Activated naive CD8-positive, alpha-beta T cell treated with anti-CD3 and anti-CD28 coated beads for 36 hours (primary cell): ENCODE measurements around the gene MFSD6. TPM values are rescaled to one million over a fixed set of nuclear protein-coding genes. Genes with fewer than 3 reads are reported as not detected.
"Not testable (repeated sequence)": the region's sequence is repeated elsewhere in the genome, so short reads cannot be mapped to it uniquely, and the experiment has no call there.

Experiments
- DNase-seq: peaks from one replicate; pipeline ENCODE4 v3.0.0; 2021
- H3K27ac Mint-ChIP-seq: one replicate; pipeline ENCODE4 v1.8.0; 2022; ENCODE audit warnings: mild to moderate bottlenecking, moderate library complexity, mixed read lengths
- H3K27me3 Mint-ChIP-seq: one replicate; pipeline ENCODE4 v1.8.0; 2022; ENCODE audit warnings: mild to moderate bottlenecking, mixed read lengths
- H3K36me3 Mint-ChIP-seq: one replicate; pipeline ENCODE4 v1.8.0; 2021; ENCODE audit warnings: mild to moderate bottlenecking, mixed read lengths
- H3K4me1 Mint-ChIP-seq: one replicate; pipeline ENCODE4 v1.8.0; 2021; ENCODE audit warnings: mixed read lengths
- H3K4me3 Mint-ChIP-seq: one replicate; pipeline ENCODE4 v1.8.0; 2022; ENCODE audit warnings: mild to moderate bottlenecking, moderate library complexity, mixed read lengths
- H3K9me3 Mint-ChIP-seq: one replicate; pipeline ENCODE4 v1.8.0; 2022; ENCODE audit warnings: mixed read lengths
- total RNA-seq, 2 experiments: library from RNA; stranded (reverse); gene quantifications; one replicate each; pipeline ENCODE4 v1.2.3, GENCODE V29; 2021

The MFSD6 gene
- total RNA-seq, 2 experiments from 2014 or later, result 45.6 to 51.1 TPM

DNA sequence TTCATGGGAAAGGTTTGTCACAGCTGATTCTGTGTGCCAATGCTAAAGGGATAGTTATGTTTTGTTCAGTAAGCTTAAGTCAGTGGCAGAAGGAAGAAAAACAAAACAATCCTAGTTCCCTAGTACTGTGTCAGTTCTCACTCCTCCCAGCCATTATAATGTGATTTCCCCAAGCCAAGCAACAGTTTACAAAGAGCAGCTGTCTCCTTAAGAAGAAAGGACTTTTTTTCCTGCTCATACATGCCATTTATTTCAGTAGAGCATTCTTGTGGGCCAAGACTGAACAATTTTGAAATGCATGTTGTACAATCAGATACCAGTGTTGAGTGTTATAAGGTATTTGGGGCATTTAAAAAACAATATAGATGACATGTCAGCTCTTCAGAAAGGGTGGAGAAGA, 74.3 kb downstream of the MFSD6 start:
- Mint-ChIP-seq H3K36me3 (peaks cover 38% of the 10 kb centered on the region), H3K4me3 (no peak overlapping the region), H3K4me1 (peaks cover 22% of the 10 kb centered on the region), H3K27me3 (no peaks in the 10 kb centered on the region), H3K27ac (no peak overlapping the region), H3K9me3 (peaks cover 2% of the 10 kb centered on the region)
- DNase-seq, result no peak

DNA sequence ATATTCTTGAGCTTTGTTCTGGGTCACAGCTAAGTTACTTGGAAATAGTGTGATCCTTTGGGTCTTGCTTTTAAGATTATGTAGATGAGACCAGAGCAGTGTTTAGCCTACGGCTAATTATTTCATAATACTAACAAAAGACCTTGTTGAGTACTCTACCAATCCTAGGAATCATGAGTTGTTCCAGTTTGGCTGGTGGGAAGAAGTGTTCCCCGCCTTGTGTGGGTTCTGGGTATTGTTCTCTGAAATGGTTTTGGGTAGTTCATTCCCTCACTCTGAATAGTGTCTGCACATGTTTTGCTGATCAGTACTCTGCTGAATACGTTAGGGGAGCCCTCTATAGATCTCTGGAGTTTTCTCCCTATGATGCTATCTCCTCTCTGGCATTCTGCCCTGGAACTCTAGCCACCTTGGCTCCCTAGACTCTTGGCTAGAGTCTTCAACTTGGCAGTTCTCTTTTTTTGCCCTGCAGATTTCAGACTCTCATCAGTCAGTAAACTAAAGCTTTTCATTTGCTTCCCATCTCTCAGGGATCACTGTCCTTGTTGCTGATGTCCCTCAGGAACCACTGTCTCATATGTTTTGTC, 78.0 kb downstream of the MFSD6 start:
- Mint-ChIP-seq H3K4me3 (no peak overlapping the region), H3K27ac (no peak overlapping the region), H3K36me3 (peaks cover 62% of the 10 kb centered on the region), H3K27me3 (no peaks in the 10 kb centered on the region), H3K4me1 (peaks cover 30% of the 10 kb centered on the region), H3K9me3 (peaks cover 2% of the 10 kb centered on the region)
- no peak for DNase-seq

DNA sequence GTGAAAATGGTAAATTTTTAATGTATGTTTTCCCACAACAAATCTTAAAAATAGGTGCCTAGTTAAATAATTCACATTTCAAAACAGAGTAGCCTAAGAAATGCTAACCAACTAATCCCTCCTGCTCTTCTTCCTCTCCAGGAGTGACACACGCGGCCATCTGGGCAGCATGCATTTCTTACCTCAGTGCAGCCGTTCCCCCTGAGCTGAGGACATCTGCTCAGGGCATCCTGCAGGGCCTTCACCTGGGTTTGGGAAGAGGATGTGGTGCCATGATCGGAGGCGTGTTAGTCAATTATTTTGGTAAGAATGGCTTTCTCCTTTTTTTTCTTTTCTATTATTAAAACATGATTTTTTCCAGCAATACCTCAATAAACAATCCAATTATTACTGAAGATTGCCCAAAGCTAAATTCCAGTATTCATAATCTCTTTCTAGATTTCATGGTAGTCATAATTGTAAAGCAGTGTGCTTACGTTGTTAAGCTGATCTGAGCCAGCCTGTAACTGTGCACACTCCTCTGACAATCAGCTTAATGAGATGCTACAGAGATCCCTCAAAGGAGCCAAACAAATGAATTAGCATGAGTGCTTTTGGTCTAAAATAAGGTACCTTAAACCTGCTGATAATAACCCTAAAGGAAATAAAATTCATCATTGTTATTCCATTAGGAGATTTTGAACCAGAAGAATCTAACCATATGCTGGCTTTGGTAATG, 80.5 kb downstream of the MFSD6 start:
- no peak for DNase-seq
- H3K27me3 Mint-ChIP-seq, result no peaks in the 10 kb centered on the region
- no peak overlapping the region for H3K27ac Mint-ChIP-seq
- H3K4me3 Mint-ChIP-seq, result no peak overlapping the region
- peaks cover 32% of the 10 kb centered on the region for H3K4me1 Mint-ChIP-seq
- H3K36me3 Mint-ChIP-seq, result peaks cover 73% of the 10 kb centered on the region
- peaks cover 16% of the 10 kb centered on the region for H3K9me3 Mint-ChIP-seq

DNA sequence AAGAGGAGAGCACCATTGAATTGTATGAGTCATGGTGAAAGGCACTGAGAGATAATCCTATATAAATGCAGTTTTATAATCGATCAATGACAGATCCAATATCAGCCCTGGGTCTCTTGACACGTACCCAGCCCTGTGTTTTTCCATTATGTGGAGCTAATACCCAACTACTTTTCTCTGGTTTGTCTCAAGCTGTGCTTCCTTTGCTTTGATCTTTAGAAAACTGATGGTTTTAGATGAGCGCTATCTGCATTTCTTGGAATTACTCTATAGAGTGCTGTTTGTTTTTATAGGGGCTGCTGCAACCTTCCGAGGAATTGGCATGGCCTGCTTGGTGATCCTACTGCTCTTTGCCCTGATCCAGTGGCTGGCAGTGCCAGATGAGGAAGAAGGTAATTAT, 81.3 kb downstream of the MFSD6 start:
- Mint-ChIP-seq H3K4me3 (no peak overlapping the region), H3K27me3 (no peaks in the 10 kb centered on the region), H3K9me3 (peaks cover 17% of the 10 kb centered on the region), H3K4me1 (peaks cover 30% of the 10 kb centered on the region), H3K27ac (peak overlapping the region; percentile 35), H3K36me3 (peaks cover 77% of the 10 kb centered on the region)
- DNase-seq, result no peak

DNA sequence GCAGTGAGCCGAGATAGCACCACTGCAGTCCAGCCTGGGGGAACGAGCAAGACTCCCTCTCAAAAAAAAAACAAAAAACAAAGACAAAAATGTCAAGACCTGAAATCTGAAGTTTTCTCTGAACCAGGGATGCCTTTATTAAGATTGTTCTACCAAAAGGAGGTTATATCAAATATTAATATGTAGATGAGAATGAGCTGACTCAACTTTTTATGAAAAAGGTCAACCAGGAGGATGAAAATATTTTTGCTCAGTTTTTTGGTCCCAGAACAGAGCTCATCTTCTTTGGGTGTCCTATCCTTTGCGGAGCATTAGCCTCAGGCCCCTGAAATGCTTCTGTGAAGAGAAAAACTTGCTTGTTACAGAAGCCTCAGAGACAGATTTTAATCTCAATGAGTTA, 82.3 kb downstream of the MFSD6 start:
- no peak overlapping the region for H3K27ac Mint-ChIP-seq
- no peak for DNase-seq
- peaks cover 33% of the 10 kb centered on the region for H3K4me1 Mint-ChIP-seq
- H3K9me3 Mint-ChIP-seq, result peaks cover 20% of the 10 kb centered on the region
- H3K4me3 Mint-ChIP-seq, result no peak overlapping the region
- no peaks in the 10 kb centered on the region for H3K27me3 Mint-ChIP-seq
- peaks cover 88% of the 10 kb centered on the region for H3K36me3 Mint-ChIP-seq

DNA sequence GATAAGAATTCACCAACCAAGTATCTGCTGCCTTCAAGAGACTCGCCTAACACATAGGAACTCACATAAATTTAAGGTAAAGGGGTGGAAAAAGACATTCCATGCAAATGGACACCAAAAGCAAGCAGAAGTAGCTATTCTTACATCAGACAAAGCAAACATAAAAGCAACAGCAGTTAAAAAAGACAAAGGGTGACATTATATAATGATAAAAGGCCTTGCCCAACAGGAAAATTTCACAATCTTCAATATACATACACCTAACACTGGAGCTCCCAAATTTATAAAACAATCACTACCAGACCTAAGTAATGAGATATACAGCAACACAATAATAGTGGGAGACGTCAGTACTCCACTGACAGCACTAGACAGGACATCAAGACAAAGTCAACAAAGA, 84.9 kb downstream of the MFSD6 start:
- Mint-ChIP-seq H3K9me3 (peaks cover 22% of the 10 kb centered on the region), H3K36me3 (peaks cover 83% of the 10 kb centered on the region), H3K4me1 (peaks cover 30% of the 10 kb centered on the region), H3K4me3 (no peak overlapping the region), H3K27ac (no peak overlapping the region), H3K27me3 (no peaks in the 10 kb centered on the region)
- DNase-seq, result no peak

DNA sequence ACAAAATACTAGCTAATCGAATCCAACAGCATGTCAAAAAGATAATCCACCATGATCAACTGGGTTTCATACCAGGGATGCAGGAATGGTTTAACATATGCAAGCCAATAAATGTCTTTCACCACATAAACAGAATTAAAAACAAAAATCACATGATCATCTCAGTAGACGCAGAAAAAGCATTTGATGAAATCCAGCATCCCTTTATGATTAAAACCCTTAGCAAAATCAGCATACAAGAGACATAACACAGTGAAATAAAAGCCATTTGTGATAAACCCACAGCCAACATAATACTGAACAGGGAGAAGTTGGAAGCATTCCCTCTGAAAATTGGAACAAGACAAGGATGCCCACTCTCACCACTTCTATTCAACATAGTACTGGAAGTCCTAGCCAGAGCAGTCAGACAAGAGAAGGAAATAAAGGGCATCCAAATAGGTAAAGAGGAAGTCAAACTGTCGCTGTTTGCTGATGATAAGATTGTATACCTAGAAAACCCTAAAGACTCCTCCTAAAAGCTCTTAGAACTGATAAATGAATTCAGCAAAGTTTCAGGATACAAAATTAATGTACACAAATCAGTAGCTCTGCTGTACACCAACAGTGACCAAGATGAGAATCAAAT, 86.6 kb downstream of the MFSD6 start:
- DNase-seq, H3K27ac Mint-ChIP-seq, H3K4me3 Mint-ChIP-seq, H3K27me3 Mint-ChIP-seq: not testable (repeated sequence)
- peaks cover 23% of the 10 kb centered on the region for H3K4me1 Mint-ChIP-seq
- H3K36me3 Mint-ChIP-seq, result peaks cover 72% of the 10 kb centered on the region
- peaks cover 22% of the 10 kb centered on the region for H3K9me3 Mint-ChIP-seq

DNA sequence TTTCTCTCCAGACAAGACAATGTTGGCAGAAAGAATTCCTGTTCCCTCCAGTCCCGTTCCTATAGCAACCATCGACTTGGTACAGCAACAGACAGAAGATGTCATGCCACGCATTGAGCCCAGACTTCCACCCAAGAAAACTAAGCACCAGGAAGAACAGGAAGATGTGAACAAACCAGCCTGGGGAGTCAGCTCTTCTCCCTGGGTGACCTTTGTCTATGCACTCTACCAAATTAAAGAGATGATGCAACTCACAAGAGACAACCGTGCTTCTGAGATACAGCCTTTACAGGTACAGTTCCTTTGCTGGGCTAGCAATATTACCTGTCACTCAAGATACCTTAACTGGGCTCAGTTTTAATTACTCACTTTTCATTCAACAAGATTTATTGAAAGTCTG, 89.3 kb downstream of the MFSD6 start:
- peaks cover 55% of the 10 kb centered on the region for H3K36me3 Mint-ChIP-seq
- peak overlapping the region; percentile 13 for H3K27ac Mint-ChIP-seq
- peaks cover 15% of the 10 kb centered on the region for H3K9me3 Mint-ChIP-seq

DNA sequence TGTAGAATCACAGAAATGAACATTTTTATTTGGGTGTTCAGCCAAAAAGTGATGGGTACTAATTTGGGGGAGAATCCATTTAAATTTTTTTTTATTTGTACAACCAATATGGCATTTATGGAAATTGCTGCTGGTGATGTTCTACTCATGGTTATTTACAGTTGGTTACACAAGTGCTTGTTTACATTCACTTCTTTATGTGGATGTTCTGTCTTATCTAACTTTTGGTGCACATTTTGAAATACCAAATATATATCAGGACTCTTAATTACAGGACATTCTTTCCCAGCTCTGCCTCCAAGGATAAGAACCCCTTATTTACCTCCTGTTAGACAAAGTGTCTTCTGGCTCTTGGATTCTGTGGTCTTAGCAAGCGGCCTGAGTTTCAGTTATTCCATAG, 91.1 kb downstream of the MFSD6 start:
- Mint-ChIP-seq H3K27me3 (no peaks in the 10 kb centered on the region), H3K36me3 (peaks cover 48% of the 10 kb centered on the region), H3K4me1 (peaks cover 19% of the 10 kb centered on the region), H3K27ac (no peak overlapping the region), H3K9me3 (peaks cover 7% of the 10 kb centered on the region), H3K4me3 (no peak overlapping the region)
- DNase-seq, result no peak

More for the DNA sequence above, 89.3 kb downstream of the MFSD6 start:
- Mint-ChIP-seq H3K4me1 (peaks cover 29% of the 10 kb centered on the region), H3K4me3 (no peak overlapping the region), H3K27me3 (no peaks in the 10 kb centered on the region)
- DNase-seq, result no peak

DNA sequence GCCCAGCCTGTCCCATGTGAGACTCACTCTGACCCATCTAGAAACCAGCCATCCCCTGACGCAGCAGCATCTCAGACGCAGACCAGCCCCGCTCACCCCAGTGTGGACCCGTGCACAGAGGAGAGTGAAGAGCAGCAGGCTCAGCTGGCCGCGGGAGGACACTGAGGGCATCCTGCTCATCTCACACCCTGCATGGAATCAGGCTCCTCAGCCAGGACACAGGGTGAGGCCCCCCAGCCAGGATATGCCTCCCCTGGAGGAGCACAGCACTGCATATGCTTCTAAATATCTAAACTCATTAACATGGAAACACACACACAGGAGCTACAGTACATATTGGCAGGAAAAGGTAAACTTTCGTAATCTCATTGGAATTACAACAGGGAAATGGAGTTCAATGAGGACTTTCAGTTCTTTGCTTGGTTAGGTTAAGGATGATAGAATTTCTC, 91.9 kb downstream of the MFSD6 start:
- Mint-ChIP-seq H3K4me1 (peaks cover 15% of the 10 kb centered on the region), H3K36me3 (peaks cover 41% of the 10 kb centered on the region), H3K27me3 (no peaks in the 10 kb centered on the region), H3K9me3 (peaks cover 4% of the 10 kb centered on the region), H3K27ac (peak overlapping the region; percentile 72), H3K4me3 (no peak overlapping the region)
- DNase-seq, result no peak

DNA sequence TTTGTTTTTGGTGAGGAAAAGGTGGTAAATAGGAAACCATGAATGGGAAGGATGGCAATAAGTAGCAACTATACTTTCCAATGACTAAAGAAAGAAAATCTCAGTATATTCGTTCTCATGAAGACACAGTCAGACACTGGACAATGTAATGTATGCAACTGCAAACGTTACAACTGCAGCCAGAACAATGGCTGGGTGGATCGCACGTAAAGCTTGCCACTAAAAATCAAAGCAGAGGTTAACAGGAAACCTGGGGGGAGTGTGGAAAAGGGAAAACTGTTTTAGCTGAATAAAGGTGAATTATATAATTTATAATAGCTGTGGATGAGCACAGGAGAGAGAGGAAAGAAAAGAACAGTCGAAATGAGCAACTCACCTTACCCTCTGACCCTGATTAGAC, 93.1 kb downstream of the MFSD6 start:
- Mint-ChIP-seq H3K4me1 (peaks cover 20% of the 10 kb centered on the region), H3K9me3 (no peaks in the 10 kb centered on the region), H3K4me3 (no peak overlapping the region), H3K27me3 (no peaks in the 10 kb centered on the region), H3K36me3 (peaks cover 30% of the 10 kb centered on the region), H3K27ac (peak overlapping the region; percentile 64)
- DNase-seq, result no peak

DNA sequence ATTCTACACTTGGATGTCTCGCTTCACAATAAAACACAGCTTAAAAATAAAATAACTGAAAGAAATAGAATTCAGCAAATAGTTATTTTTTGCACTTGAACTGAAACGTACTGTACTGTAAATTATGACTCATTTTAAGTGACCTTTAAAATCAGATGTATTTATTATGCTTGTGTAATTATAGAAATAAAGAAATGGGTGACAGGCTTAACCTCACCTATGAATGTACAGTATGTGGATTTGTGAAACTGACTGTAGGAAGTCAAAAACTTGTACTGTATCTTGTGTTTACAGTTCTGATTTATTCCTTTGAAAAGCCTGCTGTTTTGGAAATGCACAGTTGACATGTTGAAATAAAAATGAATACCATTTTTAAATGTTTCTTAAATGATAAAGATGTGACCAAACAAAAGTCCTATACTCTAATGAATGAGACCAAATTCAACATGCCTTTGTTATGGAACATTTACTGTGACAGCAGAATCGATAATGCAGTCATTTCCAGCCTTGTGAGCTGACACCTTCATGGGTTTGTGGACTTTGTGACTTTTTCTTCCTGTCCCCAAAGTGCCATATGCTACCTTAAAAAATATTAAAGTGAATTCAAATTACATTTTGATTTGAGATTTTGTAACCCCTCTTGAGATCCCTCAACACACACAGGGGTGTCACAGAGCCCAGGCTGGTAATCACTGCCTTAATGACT, 93.7 kb downstream of the MFSD6 start:
- Mint-ChIP-seq H3K27ac (no peak overlapping the region), H3K4me1 (peaks cover 20% of the 10 kb centered on the region), H3K4me3 (no peak overlapping the region), H3K27me3 (no peaks in the 10 kb centered on the region), H3K9me3 (no peaks in the 10 kb centered on the region), H3K36me3 (peaks cover 27% of the 10 kb centered on the region)
- DNase-seq, result no peak

DNA sequence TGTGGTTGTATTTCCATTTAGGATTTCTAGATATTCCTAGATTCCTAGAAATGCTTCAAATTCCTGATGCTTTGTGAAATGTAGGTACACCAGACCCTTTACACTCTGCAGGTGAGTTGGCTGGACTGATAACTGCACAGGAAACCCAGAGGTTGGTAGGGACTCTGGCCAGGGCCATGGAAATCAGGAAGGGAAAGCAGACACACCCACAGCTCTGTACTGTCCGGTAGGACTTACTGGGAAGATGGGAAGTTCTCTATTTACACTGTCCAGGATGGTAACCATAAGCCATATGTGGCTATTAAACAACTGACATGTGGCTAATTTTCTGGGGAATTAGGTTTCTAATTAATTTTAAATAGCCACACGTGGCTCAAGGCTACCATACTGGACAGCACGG, 94.9 kb downstream of the MFSD6 start:
- peaks cover 16% of the 10 kb centered on the region for H3K4me1 Mint-ChIP-seq
- H3K27ac Mint-ChIP-seq, result peak overlapping the region; percentile 16
- no peaks in the 10 kb centered on the region for H3K9me3 Mint-ChIP-seq
- H3K36me3 Mint-ChIP-seq, result peaks cover 29% of the 10 kb centered on the region
- no peaks in the 10 kb centered on the region for H3K27me3 Mint-ChIP-seq
- no peak for DNase-seq
- no peak overlapping the region for H3K4me3 Mint-ChIP-seq

DNA sequence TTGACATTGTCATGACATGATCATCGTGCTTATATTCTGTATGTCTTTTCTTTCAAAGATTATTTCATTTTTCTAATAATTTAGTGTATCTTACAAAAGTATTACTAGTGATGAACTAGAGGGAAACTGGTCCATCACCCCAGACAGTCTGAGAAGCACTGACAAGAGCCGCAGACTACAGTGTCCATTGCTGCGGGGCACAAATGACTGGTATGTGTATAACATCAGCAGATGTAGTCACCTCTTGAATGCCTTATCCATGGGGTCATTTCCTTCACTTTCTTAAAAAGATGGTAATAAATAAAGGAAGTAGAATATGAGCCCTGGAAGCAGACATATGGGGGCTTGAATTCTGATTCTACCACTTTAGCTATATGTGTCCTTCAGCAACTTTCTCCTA, 96.8 kb downstream of the MFSD6 start:
- DNase-seq, result no peak
- no peaks in the 10 kb centered on the region for H3K9me3 Mint-ChIP-seq
- H3K27ac Mint-ChIP-seq, result no peak overlapping the region
- H3K4me3 Mint-ChIP-seq, result no peak overlapping the region
- H3K27me3 Mint-ChIP-seq, result no peaks in the 10 kb centered on the region
- H3K36me3 Mint-ChIP-seq, result peaks cover 27% of the 10 kb centered on the region
- peaks cover 14% of the 10 kb centered on the region for H3K4me1 Mint-ChIP-seq

DNA sequence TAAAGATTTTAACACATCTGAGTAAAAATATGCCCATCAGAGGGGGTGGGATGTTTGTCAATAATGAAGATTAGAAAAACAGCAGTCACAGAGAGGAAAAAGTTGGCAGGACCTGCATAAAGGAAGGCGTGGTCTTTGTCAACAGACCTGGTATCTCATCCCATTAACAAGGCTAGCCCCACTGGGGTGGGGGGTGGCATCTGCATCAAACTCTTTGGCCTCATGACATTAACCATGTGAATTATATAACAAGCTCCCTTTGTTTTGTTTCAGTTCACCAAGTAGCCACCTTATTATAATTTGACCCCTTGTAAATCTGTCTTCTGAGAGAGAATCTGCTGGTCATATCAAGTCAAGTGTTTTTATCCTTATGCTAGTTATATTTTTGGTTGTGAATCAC, 97.5 kb downstream of the MFSD6 start:
- H3K27ac Mint-ChIP-seq, result peak overlapping the region; percentile 52
- no peaks in the 10 kb centered on the region for H3K27me3 Mint-ChIP-seq
- H3K4me1 Mint-ChIP-seq, result peaks cover 14% of the 10 kb centered on the region
- H3K9me3 Mint-ChIP-seq, result no peaks in the 10 kb centered on the region
- DNase-seq, result no peak
- no peak overlapping the region for H3K4me3 Mint-ChIP-seq
- peaks cover 28% of the 10 kb centered on the region for H3K36me3 Mint-ChIP-seq
